Neural cell (in vitro differentiated cells): ENCODE measurements around the gene UGT1A3.

ENCODE experiments used
- EP300 ChIP-seq: fragments of 450-650 bp; conservative IDR thresholded peaks from 2 replicates; pipeline ENCODE4 v1.6.1; 2014; ENCODE audit warnings: antibody characterized with exemption, mild to moderate bottlenecking, moderate library complexity; ENCODE audit not compliant: poor library complexity, severe bottlenecking
- EZH2 ChIP-seq: fragments of 200-600, 300-800 bp; shearing (Covaris generic), sonication (generic); IDR thresholded peaks from 2 replicates; pipeline ENCODE4 v1.6.1; 2014; ENCODE audit warnings: antibody characterized with exemption, low read length, borderline replicate concordance, mild to moderate bottlenecking; ENCODE audit not compliant: insufficient read depth, poor library complexity, severe bottlenecking
- POLR2AphosphoS5 ChIP-seq: IDR thresholded peaks from 2 replicates; pipeline ENCODE4 v1.6.1; 2012
- RAD21 ChIP-seq: fragments of 450-650 bp; conservative IDR thresholded peaks from 2 replicates; pipeline ENCODE4 v1.6.1; 2014; ENCODE audit warnings: antibody characterized with exemption, mild to moderate bottlenecking, moderate library complexity
- REST ChIP-seq: IDR thresholded peaks from 2 replicates; pipeline ENCODE4 v1.6.1; 2012; ENCODE audit warnings: borderline replicate concordance
- TAF1 ChIP-seq: IDR thresholded peaks from 2 replicates; pipeline ENCODE4 v1.6.1; 2012; ENCODE audit warnings: low read depth
- TF ChIP-seq, protein P1 (sequence below): fragments of 450-650 bp; IDR thresholded peaks from 2 replicates; pipeline ENCODE4 v1.5.1; 2014; ENCODE audit warnings: antibody characterized with exemption, mild to moderate bottlenecking, moderate library complexity; ENCODE audit not compliant: poor library complexity, severe bottlenecking

DNA sequence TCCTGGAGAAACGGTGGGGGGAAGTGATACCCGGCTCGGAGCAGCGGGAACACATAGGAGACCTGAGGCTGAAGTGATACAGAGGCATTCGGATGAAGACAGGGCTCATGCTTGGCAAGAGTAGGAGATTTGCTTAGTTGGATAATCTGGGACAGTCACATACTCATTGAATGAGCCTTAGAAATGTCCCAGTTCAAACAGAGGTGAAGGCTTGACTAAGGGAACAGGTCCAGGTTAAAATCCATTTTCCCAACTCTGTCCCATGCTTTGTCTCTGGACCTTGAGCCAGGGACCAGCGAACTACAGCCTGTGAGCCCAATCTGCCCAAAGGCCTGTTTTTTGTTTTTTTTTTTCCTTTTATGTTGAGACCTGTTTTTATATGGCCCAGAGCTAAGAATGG lies 34.9 kb upstream of the UGT1A3 start:
- no peak for TF ChIP-seq EP300
- TF ChIP-seq, protein P1, sequence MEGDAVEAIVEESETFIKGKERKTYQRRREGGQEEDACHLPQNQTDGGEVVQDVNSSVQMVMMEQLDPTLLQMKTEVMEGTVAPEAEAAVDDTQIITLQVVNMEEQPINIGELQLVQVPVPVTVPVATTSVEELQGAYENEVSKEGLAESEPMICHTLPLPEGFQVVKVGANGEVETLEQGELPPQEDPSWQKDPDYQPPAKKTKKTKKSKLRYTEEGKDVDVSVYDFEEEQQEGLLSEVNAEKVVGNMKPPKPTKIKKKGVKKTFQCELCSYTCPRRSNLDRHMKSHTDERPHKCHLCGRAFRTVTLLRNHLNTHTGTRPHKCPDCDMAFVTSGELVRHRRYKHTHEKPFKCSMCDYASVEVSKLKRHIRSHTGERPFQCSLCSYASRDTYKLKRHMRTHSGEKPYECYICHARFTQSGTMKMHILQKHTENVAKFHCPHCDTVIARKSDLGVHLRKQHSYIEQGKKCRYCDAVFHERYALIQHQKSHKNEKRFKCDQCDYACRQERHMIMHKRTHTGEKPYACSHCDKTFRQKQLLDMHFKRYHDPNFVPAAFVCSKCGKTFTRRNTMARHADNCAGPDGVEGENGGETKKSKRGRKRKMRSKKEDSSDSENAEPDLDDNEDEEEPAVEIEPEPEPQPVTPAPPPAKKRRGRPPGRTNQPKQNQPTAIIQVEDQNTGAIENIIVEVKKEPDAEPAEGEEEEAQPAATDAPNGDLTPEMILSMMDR, result no peak
- TF ChIP-seq EZH2, result no peak
- no peak for TF ChIP-seq REST
- TF ChIP-seq POLR2AphosphoS5, result no peak
- no peak for TF ChIP-seq RAD21
- TF ChIP-seq TAF1, result no peak
